Measurements from ENCODE around the gene OCLN.
A peak's percentile ranks its signal among the peaks of the same experiment; 100 is the strongest.
"Not testable (repeated sequence)": the region's sequence is repeated elsewhere in the genome, so short reads cannot be mapped to it uniquely, and the experiment has no call there.

The OCLN gene

GRCh38 chr5:69492923-69493395, 369 bp downstream of the OCLN start:
- peak in 2 of 3 experiments; percentile 76 to 80 for DNase-seq

- peak; percentile 35 to 72 (median 59) for DNase-seq
These were observed 975 bp downstream of the OCLN start for GRCh38 chr5:69493396-69494133.

DNA sequence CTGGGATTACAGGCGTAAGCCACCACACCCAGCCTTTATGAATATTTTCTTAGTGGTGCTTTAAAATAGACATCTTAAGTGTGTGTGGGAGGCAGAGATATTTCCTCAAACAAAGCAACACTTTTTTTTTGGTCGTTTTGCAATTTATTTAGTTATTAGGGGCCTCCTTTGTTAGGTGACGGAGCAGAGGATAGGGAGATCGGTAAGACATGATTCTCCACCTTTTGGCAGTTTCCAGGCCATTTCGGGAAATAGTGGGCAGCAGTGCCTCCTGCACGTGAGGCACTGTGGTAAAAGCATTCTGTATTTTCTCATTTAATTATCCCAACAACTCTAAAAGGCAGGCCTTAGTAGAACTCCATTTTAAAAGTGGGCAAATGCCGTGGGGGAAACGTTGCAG, 1.9 kb downstream of the OCLN start:
- no peak for DNase-seq

DNA sequence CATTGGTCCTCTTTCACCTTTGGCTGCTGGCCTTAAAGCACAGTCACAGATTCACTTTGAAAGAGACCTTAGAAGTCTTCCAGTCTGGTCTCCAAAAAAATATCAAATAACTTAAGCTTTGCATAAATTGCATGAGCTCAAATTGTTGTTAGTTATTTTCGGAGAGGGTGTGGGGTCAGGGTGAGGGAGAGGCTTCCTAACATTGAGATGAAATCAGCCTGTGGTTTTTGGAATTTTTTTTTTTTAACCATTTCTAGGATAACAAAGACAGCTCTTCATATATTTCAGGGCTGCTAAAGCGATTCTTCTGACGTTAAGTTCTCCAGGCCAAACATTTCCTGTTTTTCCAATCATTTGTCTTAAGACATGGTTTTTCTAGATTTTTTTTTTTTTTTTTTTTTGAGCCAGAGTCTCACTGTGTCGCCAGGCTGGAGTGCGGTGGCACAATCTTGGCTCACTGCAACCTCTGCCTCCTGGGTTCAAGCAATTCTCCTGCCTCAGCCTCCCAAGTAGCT, 4.5 kb downstream of the OCLN start:
- no peak for DNase-seq

- DNase-seq, result no peak
These were observed 5.8 kb downstream of the OCLN start for GRCh38 chr5:69498384-69498783.

GRCh38 chr5:69502367-69502766, 9.8 kb downstream of the OCLN start:
- no peak for DNase-seq

DNA sequence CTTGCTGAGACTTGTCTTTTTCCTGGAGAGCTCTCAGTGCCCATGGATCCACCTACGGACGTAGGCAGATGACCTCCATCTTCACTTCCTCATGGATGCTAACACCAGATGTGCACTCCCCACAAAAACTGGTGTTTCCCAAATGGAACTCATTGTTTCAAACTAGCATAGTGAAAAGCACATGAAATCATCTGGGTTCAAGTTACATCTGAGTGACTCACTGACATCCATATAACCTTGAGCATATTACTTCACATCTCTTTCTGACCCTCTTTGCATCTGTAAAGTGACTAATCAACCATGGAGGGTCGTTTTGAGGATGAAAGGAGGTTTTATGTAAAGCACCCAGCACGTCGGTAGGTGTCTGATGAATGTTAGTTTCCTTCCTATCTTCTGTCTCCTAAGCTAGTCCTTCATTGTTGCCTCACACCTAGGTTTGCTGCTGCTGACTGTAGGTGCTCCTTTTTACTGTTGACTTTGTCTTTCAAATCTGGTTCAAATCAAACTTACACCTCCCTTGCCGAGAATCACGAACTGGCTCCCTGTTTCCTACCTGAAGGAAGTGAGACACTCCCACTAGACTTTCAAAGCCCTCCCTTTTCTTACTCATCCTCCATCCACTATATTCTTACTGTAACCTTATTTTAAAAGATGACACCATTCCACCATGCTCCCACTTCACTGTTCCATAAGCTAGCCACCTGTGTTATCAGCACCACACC, 10.3 kb downstream of the OCLN start:
- DNase-seq, result no peak

GRCh38 chr5:69504036-69504435, 11.4 kb downstream of the OCLN start:
- DNase-seq, result no peak

- no peak for DNase-seq
These were observed 12.7 kb downstream of the OCLN start for GRCh38 chr5:69505306-69505705.

GRCh38 chr5:69509212-69509611, 16.6 kb downstream of the OCLN start:
- no peak for DNase-seq

DNA sequence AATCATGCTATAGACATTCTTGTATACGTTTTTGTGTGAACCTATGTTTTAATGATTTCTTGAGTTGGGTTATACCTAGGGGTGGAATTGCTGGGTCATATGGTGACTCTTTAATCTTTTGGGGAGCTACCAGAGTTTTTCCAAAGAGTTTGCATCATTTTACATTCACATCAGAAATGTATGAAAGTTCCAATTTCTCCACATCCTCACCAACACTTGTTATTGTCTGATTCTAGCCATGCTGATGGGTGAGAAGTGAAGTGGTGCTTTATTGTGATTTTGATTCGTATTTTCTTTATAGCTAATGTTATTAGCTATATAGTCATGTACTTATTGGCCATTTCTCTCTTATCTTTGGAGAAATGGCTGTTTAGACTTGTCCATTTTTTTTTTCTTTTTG, 18.1 kb downstream of the OCLN start:
- DNase-seq, result no peak

DNA sequence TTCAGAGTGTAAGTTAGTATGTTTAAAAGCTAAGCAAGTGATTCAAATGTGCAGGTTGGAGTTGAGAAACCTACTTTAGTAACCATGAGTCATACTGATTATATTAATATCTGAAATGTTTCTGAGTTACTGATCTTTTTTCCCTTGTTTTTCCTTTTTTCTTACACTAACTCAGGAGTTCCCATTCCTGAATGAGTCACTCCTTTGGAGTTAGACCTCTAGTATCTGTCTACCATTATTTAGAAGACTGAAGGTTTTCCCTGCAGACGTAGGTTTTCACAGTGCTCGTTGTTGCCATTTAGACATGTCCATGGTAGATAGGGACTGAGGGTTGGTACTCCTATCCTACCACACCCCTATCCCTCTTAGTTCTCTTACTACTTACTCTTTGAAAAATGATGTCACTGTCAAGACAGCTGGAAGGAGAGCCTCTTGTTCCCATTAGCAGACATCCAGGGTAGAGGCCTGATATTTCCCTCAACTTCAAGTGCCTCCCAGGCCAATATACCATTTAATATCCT, 20.2 kb downstream of the OCLN start:
- no peak for DNase-seq

GRCh38 chr5:69515570-69515969, 23.0 kb downstream of the OCLN start:
- DNase-seq, result not testable (repeated sequence)

DNA sequence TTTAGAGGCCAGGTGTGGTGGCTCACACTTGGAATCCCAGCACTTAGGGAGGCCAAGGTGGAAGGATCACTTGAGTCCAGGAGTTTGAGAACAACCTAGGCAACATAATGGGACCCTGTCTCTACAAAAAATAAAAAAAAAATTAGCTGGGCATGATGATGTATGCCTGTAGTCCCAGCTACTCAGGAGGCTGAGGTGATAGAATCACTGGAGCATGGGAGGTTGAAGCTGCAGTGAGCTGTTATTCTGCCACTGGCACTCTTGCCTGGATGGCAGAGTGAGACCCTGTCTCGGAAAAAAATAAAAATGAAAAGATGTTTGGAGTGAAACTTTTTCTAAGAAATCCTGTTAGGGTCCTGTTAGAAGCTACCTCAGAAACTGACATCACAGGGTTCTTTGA, 24.2 kb downstream of the OCLN start:
- no peak for DNase-seq

GRCh38 chr5:69517763-69518212, 25.2 kb downstream of the OCLN start:
- DNase-seq, result peak; percentile 11 to 68 (median 62)

- no peak for DNase-seq
These were observed 26.7 kb downstream of the OCLN start for GRCh38 chr5:69519285-69519684.

- DNase-seq, result no peak
These were observed 29.4 kb downstream of the OCLN start for GRCh38 chr5:69522035-69522434.

DNA sequence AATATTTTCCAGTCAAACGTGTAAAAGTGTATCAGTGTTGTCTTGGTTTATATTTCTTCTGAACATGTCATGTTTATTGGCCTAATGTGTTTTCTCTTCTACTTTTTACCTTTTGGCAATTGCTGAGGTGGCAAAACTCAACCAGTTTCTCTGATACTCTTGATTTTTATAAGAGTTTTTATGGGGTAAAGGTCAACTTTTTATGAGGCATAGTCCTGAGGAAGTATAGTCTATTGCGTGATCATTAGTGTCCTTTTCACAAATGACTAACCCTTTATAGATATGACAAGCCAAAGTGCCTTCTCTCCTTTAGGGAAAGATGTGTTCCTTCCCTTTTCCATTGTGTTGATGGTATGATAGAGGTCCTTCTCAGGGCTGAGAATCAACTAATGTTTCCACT, 32.9 kb downstream of the OCLN start:
- DNase-seq, result no peak

GRCh38 chr5:69526660-69527059, 34.1 kb downstream of the OCLN start:
- DNase-seq, result no peak

DNA sequence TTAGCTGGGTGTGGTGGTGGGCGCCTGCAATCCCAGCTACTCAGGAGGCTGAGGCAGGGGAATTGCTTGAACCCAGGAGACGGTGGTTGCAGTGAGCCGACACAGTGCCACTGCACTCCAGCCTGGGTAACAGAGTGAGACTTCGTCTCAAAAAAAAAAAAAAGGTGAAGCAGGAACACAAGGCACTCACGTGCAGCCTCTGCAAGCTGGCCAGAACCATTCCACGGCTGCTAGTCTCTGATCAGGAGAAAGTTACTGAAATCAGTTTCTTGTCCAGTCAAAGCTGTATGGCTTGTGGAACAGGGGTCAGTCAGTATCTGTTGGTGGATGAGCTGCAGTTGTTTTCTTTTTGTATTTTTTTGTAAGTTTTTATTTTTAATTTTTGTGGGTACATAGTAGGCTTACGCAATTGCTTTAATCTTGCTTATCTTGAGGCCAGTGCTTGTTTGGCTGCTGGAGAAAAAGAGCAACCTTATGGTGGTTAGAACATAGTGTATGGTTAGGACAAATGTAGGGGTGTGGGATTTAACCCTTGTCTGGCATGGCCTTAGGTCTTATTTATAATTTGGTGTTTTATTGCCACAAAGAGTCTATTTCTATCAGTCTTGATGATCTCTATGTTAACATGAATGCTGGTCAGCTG, 34.7 kb downstream of the OCLN start:
- DNase-seq, result no peak

DNA sequence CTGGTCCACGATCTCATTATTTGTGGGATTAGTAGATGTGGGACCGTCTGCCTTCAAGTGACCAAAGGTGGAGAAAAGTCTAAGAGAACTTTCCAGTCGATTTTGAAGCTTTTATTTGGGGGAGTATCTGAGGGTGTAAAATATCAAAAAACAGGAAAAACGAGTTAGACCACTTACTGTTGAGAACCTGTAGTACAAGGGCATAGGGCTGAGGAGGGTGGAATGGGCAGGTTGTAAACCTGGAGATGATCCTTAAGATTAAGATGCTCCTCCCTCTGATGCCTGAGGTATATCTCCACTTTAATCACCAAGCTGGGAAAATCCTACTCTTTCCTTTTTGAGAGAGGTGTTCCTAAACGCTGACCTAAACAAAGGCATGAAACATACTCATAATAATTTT, 35.4 kb downstream of the OCLN start:
- DNase-seq, result peak in 1 of 3 experiments; percentile 2

- no peak for DNase-seq
These were observed 36.0 kb downstream of the OCLN start for GRCh38 chr5:69528609-69529008.
